Measurements from ENCODE around the gene MLN. TPM values are rescaled to one million over a fixed set of nuclear protein-coding genes. Genes with fewer than 3 reads are reported as not detected.
"Not testable (repeated sequence)": the region's sequence is repeated elsewhere in the genome, so short reads cannot be mapped to it uniquely, and the experiment has no call there.

The MLN gene
- total RNA-seq, 4 donors from 2014 or later: not detected

DNA sequence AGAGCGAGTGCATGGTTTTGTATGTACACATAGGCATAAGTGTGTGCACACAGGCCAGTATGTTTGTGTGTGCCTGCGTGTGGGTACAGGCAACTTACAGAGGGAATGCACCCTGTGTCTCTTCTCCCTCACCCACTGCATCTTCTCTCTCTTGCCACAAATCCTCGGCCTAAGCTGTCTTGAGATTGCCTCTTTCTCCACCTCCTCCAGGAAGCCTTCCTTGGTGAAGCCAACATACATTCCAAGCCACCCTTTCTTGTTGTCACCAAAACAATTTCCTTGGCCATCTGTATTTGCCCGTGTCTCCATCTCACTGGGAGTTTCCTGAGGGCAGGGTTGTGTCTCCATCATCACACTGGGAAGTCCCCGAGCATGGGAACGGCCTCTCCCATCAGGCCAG, 29.8 kb upstream of the MLN start:
- Histone ChIP-seq H3K27me3 (no peaks in the 10 kb centered on the region), H3K27ac (no peak overlapping the region)
- TF ChIP-seq, protein P1, sequence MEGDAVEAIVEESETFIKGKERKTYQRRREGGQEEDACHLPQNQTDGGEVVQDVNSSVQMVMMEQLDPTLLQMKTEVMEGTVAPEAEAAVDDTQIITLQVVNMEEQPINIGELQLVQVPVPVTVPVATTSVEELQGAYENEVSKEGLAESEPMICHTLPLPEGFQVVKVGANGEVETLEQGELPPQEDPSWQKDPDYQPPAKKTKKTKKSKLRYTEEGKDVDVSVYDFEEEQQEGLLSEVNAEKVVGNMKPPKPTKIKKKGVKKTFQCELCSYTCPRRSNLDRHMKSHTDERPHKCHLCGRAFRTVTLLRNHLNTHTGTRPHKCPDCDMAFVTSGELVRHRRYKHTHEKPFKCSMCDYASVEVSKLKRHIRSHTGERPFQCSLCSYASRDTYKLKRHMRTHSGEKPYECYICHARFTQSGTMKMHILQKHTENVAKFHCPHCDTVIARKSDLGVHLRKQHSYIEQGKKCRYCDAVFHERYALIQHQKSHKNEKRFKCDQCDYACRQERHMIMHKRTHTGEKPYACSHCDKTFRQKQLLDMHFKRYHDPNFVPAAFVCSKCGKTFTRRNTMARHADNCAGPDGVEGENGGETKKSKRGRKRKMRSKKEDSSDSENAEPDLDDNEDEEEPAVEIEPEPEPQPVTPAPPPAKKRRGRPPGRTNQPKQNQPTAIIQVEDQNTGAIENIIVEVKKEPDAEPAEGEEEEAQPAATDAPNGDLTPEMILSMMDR (IDR thresholded peaks at IDR 0.05): no peak
- no peak for TF ChIP-seq POLR2A (IDR thresholded peaks at IDR 0.05)

DNA sequence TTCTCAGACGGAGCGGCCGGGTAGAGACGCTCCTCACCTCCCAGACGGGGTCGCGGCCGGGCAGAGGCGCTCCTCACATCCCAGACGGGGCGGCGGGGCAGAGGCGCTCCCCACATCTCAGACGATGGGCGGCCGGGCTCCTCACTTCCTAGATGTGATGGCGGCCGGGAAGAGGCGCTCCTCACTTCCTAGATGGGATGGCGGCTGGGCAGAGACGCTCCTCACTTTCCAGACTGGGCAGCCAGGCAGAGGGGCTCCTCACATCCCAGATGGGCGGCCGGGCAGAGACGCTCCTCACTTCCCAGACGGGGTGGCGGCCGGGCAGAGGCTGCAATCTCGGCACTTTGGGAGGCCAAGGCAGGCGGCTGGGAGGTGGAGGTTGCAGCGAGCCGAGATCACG, 29.0 kb upstream of the MLN start:
- not testable (repeated sequence) for H3K27ac ChIP-seq, H3K4me3 ChIP-seq, H3K27me3 ChIP-seq, DNase-seq, H3K4me1 ChIP-seq, H3K9me3 ChIP-seq, H3K36me3 ChIP-seq

More for the DNA sequence above, 29.8 kb upstream of the MLN start:
- peaks cover 0 to 6% (median 0%) of the 10 kb centered on the region in 4 donors for H3K4me1 ChIP-seq
- no peak for DNase-seq
- H3K9me3 ChIP-seq: no peaks in the 10 kb centered on the region
- no peak overlapping the region for H3K4me3 ChIP-seq
- H3K36me3 ChIP-seq: no peaks in the 10 kb centered on the region

DNA sequence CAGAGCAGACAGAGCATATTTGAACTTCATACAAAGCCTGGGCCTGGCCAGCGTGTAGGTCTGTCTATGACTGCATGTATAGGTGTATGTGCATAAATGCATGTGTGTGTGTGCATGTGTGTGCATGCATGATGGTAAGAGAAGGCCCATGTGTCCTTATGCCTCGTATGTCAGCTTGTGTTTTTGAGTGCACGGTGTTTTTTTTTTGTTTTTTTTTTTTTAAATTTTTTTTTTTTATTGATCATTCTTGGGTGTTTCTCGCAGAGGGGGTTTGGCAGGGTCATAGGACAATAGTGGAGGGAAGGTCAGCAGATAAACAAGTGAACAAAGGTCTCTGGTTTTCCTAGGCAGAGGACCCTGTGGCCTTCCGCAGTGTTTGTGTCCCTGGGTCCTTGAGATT, 27.9 kb upstream of the MLN start:
- H3K36me3 ChIP-seq, H3K27ac ChIP-seq, H3K4me3 ChIP-seq, DNase-seq, H3K4me1 ChIP-seq, H3K9me3 ChIP-seq, H3K27me3 ChIP-seq: not testable (repeated sequence)

DNA sequence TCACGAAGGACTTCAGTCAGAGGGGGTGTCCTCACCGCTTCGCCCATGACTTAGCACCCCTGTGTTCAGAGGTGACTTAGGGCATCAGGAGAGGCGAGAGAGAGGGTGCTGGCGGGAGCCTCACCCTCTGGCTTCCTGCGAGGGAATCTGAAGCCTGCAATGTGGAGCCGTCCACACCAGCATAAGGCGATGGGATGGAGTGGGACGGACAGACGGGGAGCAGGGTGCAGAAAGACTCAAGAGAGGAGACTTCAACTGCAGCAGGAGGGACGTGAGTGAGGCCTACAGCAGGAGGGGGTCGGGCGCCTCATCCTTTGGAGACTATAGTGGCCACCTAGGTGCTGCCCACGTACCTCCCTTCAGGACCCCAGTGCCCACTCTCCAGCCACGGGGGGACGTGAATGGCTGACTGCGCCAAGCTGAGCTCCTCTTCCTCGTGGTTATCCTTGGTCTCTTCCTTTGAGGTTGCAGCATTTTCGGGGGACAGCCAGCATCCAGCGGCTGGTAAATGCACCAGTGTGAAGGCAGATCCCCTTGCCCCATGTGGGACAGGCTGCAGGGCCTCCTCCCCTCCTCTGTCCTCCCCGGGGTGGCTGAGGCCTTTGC, 26.9 kb upstream of the MLN start:
- no peaks in the 10 kb centered on the region for H3K27me3 ChIP-seq
- H3K4me3 ChIP-seq: no peak overlapping the region
- no peaks in the 10 kb centered on the region for H3K4me1 ChIP-seq
- H3K9me3 ChIP-seq: no peaks in the 10 kb centered on the region
- no peak overlapping the region for H3K27ac ChIP-seq
- H3K36me3 ChIP-seq: no peaks in the 10 kb centered on the region
- TF ChIP-seq, protein P1 (IDR thresholded peaks at IDR 0.05): no peak
- TF ChIP-seq POLR2A (IDR thresholded peaks at IDR 0.05): no peak
- DNase-seq: no peak

DNA sequence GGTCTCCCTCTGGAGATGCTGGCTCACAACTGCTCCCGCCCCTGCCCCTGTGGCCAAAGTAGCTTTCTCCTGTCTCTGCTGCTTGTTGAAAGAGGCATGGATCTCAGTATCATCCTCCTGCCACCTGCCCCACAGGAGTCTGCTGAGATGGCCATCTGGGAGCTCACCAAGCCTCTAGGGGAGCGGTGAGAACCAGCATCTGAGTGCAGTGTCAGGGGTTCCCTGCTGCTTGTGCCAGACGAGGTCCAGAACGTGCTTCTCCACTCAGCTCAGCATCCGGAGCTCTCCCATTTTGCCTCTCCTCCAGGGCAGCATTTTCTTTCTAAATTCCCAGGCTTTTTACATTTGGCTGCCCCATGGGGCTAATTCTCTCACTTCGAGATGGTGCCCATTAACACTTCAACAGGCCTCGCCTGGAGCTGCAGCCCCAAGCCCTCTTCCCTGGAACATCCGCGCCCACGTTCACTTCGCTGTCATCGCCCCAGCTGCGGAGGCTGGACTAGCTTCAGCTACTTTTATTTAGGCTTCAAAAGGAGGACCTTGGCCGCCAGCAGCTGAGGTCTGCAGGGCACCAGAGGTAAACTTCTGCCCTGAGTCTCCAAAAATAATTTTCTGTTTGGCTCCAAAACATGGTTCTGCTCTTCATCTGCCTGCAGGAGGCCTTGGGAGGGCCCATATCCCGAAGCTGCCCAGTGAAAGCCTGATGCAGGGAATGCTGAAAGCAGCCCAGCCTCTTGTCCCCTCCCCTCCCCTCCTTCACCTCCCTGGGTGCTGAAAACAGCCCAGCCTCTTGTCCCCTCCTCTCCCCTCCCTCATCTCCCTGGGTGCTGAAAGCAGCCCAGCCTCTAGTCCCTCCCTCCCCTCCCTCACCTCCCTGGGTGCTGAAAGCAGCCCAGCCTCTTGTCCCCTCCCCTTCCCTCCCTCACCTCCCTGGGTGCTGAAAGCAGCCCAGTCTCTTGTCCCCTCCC, 25.2 kb upstream of the MLN start:
- Histone ChIP-seq H3K9me3 (no peaks in the 10 kb centered on the region), H3K27ac (no peak overlapping the region)
- no peak for DNase-seq

DNA sequence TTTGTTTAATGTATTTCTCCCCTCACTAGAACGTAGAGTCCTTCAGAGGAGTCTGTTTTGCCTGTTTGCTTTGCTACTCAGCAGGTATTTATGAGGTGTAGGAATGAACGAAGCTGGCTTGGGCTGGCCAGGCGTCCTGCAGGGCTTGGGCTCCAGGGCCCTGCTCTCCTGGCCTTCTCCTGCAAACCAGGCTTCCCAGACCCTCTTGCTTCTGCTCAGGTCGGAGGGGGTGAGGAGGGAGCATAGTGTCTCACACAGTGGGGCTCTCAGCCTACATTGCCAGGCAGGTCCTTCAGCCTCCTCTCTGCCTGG, 24.6 kb upstream of the MLN start:
- TF ChIP-seq POLR2A (IDR thresholded peaks at IDR 0.05): no peak
- TF ChIP-seq, protein P1 (IDR thresholded peaks at IDR 0.05): no peak
- Histone ChIP-seq H3K4me3 (no peak overlapping the region), H3K36me3 (no peaks in the 10 kb centered on the region), H3K4me1 (no peaks in the 10 kb centered on the region), H3K27ac (no peak overlapping the region), H3K27me3 (no peaks in the 10 kb centered on the region), H3K9me3 (no peaks in the 10 kb centered on the region)
- DNase-seq: no peak

More for the DNA sequence above, 25.2 kb upstream of the MLN start:
- Histone ChIP-seq H3K36me3 (no peaks in the 10 kb centered on the region), H3K27me3 (no peaks in the 10 kb centered on the region), H3K4me3 (no peak overlapping the region), H3K4me1 (no peaks in the 10 kb centered on the region)
- TF ChIP-seq, protein P1 (IDR thresholded peaks at IDR 0.05): no peak
- TF ChIP-seq POLR2A (IDR thresholded peaks at IDR 0.05): no peak

Measured in Peyer's patch (tissue), 4 donors.